ENCODE data around the gene OSM. TPM values are rescaled to one million over a fixed set of nuclear protein-coding genes. Genes with fewer than 3 reads are reported as not detected.

Gene OSM
- total and polyA plus RNA-seq, 2 donors (not counting 3 experiments of a cell fraction or from before 2014, with no cell fraction given): not detected

DNA sequence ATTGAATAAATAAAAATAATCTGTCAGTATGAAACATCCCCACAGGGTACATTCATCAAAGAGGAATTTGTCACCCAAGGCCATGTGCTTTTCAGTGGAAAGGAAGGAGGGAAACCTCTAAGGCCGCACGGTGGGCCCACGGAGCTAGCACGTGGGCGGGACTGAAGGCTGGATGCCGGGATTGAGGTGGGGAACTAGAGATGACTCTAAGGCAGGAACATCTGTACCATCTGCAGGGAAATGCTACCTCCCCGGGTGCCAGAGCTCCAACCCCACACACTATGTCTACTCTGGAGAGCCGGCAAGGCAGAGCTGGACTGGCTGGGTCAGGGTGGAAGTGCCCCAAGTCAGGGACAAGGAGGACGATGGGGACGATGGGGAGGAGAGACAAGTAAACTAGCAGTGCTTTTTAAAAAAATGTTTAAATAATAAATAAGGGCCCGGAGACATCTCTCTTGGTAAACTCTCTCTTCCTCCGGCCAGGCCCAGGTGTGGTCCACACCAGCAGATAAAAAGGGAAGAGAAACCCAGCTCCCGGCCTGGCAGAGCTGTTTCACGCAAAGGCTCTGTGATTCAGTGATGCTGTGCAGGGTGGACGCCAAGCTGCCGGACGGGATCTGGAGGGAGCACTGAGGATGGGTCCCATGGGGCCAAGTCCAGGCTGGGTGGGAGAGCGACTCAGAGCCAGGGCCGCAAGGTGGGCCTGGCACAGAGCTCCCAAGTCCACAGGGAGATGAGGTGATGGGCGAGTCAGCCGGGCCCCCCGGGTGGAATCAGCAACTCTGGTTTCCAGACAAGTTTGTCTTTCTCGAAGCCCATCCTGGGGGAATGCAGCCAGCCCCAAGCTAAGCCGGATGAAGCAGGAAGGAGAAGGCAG is 25.9 kb downstream of the OSM start:
- Histone ChIP-seq H4K20me1 (replicated peaks; ENCODE audit: control insufficient read depth, extremely low read depth, insufficient read depth, low read length) (no peaks in the 10 kb centered on the region), H3K4me3 (replicated peaks in 1 of 3; ENCODE audit: insufficient read depth in 1 of 3, low read depth in 1 of 3, low read length in 3 of 3) (no peak overlapping the region), H3K9me1 (replicated peaks; ENCODE audit: control insufficient read depth, extremely low read depth, insufficient read depth, low read length) (no peaks in the 10 kb centered on the region), H2AFZ (ENCODE audit: low read depth, low read length) (no peak overlapping the region), H3K27me3 (ENCODE audit: control insufficient read depth in 2 of 2, insufficient read depth in 2 of 2, low read length in 2 of 2) (peaks cover 8 to 19% of the 10 kb centered on the region in 2 experiments), H3K79me2 (ENCODE audit: control insufficient read depth, insufficient read depth, low read length) (no peaks in the 10 kb centered on the region), H3K4me2 (ENCODE audit: insufficient read depth, low read length) (no peak overlapping the region), H3K9me3 (replicated peaks; ENCODE audit: control insufficient read depth, insufficient read depth, low read length) (no peaks in the 10 kb centered on the region), H3K36me3 (ENCODE audit: control insufficient read depth in 2 of 2, extremely low read depth in 1 of 2, insufficient read depth in 2 of 2, low read length in 2 of 2) (no peaks in the 10 kb centered on the region), H3K9ac (replicated peaks; ENCODE audit: extremely low read depth, insufficient read depth, low read length) (no peak overlapping the region), H3K4me1 (ENCODE audit: control insufficient read depth, extremely low read depth, insufficient read depth, low read length) (peaks cover 2% of the 10 kb centered on the region), H3K27ac (ENCODE audit: insufficient read depth, low read depth, low read length) (no peak overlapping the region)
- dilution Hi-C loops (cut with MboI; ENCODE audit: extremely low pct_ligation_motif_present, low sequenced_read_pairs): no loop called here
- no peak for FAIRE-seq
- intact Hi-C loops (cut with micrococcal nuclease): no loop called here
- DNase-seq (ENCODE audit: low read depth, low spot score): no peak
- TF ChIP-seq POLR2AphosphoS5 (IDR thresholded peaks at IDR 0.05; ENCODE audit: insufficient read depth, low read depth, low read length): no peak
- TF ChIP-seq JUN (IDR thresholded peaks at IDR 0.05; ENCODE audit: borderline replicate concordance, insufficient read depth, insufficient read length, low read depth): no peak
- TF ChIP-seq POLR2A (IDR thresholded peaks at IDR 0.05; ENCODE audit: low read depth, low read length): no peak
- no peak for TF ChIP-seq FOS (IDR thresholded peaks at IDR 0.05; ENCODE audit: borderline replicate concordance, insufficient read depth, low read length)
- TF ChIP-seq MYC (IDR thresholded peaks at IDR 0.05; ENCODE audit: low read depth, low read length): no peak
- TF ChIP-seq, protein P1, sequence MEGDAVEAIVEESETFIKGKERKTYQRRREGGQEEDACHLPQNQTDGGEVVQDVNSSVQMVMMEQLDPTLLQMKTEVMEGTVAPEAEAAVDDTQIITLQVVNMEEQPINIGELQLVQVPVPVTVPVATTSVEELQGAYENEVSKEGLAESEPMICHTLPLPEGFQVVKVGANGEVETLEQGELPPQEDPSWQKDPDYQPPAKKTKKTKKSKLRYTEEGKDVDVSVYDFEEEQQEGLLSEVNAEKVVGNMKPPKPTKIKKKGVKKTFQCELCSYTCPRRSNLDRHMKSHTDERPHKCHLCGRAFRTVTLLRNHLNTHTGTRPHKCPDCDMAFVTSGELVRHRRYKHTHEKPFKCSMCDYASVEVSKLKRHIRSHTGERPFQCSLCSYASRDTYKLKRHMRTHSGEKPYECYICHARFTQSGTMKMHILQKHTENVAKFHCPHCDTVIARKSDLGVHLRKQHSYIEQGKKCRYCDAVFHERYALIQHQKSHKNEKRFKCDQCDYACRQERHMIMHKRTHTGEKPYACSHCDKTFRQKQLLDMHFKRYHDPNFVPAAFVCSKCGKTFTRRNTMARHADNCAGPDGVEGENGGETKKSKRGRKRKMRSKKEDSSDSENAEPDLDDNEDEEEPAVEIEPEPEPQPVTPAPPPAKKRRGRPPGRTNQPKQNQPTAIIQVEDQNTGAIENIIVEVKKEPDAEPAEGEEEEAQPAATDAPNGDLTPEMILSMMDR (IDR thresholded peaks at IDR 0.05; ENCODE audit: extremely low read depth in 1 of 2, insufficient read depth in 1 of 2, low read depth in 1 of 2, low read length in 2 of 2): no peak
- TF ChIP-seq EZH2 (IDR thresholded peaks at IDR 0.05; ENCODE audit: borderline replicate concordance, low read depth, low read length, severe bottlenecking): no peak
- TF ChIP-seq GATA2 (IDR thresholded peaks at IDR 0.05; ENCODE audit: insufficient read depth, insufficient read length, low read depth, low read length): no peak
- TF ChIP-seq, protein P2, sequence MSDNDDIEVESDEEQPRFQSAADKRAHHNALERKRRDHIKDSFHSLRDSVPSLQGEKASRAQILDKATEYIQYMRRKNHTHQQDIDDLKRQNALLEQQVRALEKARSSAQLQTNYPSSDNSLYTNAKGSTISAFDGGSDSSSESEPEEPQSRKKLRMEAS (IDR thresholded peaks at IDR 0.05; ENCODE audit: insufficient read depth, insufficient read length): no peak
- POLR2A ChIA-PET: no interaction called here
- no TSS peak for BruUV-seq (replicated peaks)
- CTCF ChIA-PET: no interaction called here

All from endothelial cell of umbilical vein (primary cell).